ENCODE results near the gene LRRC63. TPM values are rescaled to one million over a fixed set of nuclear protein-coding genes. Genes with fewer than 3 reads are reported as not detected.

Gene LRRC63
- total and polyA plus RNA-seq, 2 donors (not counting 3 experiments of a cell fraction or from before 2014, with no cell fraction given), result 0.04 TPM; not detected in 1

GRCh38 chr13:46179491-46179908 is 32.2 kb upstream of the LRRC63 start:
- Histone ChIP-seq H3K9ac (replicated peaks; ENCODE audit: extremely low read depth, insufficient read depth, low read length) (no peak overlapping the region), H3K4me1 (ENCODE audit: control insufficient read depth, extremely low read depth, insufficient read depth, low read length) (no peaks in the 10 kb centered on the region), H4K20me1 (replicated peaks; ENCODE audit: control insufficient read depth, extremely low read depth, insufficient read depth, low read length) (no peaks in the 10 kb centered on the region), H3K27ac (ENCODE audit: insufficient read depth, low read depth, low read length) (no peak overlapping the region), H2AFZ (ENCODE audit: low read depth, low read length) (no peak overlapping the region), H3K9me1 (replicated peaks; ENCODE audit: control insufficient read depth, extremely low read depth, insufficient read depth, low read length) (no peaks in the 10 kb centered on the region), H3K27me3 (ENCODE audit: control insufficient read depth in 2 of 2, insufficient read depth in 2 of 2, low read length in 2 of 2) (peaks cover 2 to 19% of the 10 kb centered on the region in 2 experiments), H3K4me3 (replicated peaks in 1 of 3; ENCODE audit: insufficient read depth in 1 of 3, low read depth in 1 of 3, low read length in 3 of 3) (no peak overlapping the region), H3K36me3 (ENCODE audit: control insufficient read depth in 2 of 2, extremely low read depth in 1 of 2, insufficient read depth in 2 of 2, low read length in 2 of 2) (no peaks in the 10 kb centered on the region), H3K9me3 (replicated peaks; ENCODE audit: control insufficient read depth, insufficient read depth, low read length) (no peaks in the 10 kb centered on the region), H3K79me2 (ENCODE audit: control insufficient read depth, insufficient read depth, low read length) (no peaks in the 10 kb centered on the region), H3K4me2 (ENCODE audit: insufficient read depth, low read length) (no peak overlapping the region)
- DNase-seq (ENCODE audit: low read depth, low spot score), result no peak
- dilution Hi-C loops (cut with MboI; ENCODE audit: extremely low pct_ligation_motif_present, low sequenced_read_pairs), result no loop called here
- no TSS peak for BruUV-seq (replicated peaks)
- ChIA-PET POLR2A (no interaction called here), CTCF (interaction anchor here (1.0 kb wide), 1 partner anchor 14 kb away, joined by 4 read pairs; no protein-coding TSS in a partner anchor)
- intact Hi-C loops (cut with micrococcal nuclease), result no loop called here
- FAIRE-seq, result no peak
- no peak for TF ChIP-seq CTCF (IDR thresholded peaks at IDR 0.05; ENCODE audit: extremely low read depth in 1 of 2, insufficient read depth in 1 of 2, low read depth in 1 of 2, low read length in 2 of 2)
- no peak for TF ChIP-seq FOS (IDR thresholded peaks at IDR 0.05; ENCODE audit: borderline replicate concordance, insufficient read depth, low read length)
- TF ChIP-seq MYC (IDR thresholded peaks at IDR 0.05; ENCODE audit: low read depth, low read length), result no peak
- TF ChIP-seq POLR2A (IDR thresholded peaks at IDR 0.05; ENCODE audit: low read depth, low read length), result no peak
- TF ChIP-seq EZH2 (IDR thresholded peaks at IDR 0.05; ENCODE audit: borderline replicate concordance, low read depth, low read length, severe bottlenecking), result no peak
- TF ChIP-seq MAX (IDR thresholded peaks at IDR 0.05; ENCODE audit: insufficient read depth, insufficient read length), result no peak
- no peak for TF ChIP-seq POLR2AphosphoS5 (IDR thresholded peaks at IDR 0.05; ENCODE audit: insufficient read depth, low read depth, low read length)
- no peak for TF ChIP-seq GATA2 (IDR thresholded peaks at IDR 0.05; ENCODE audit: insufficient read depth, insufficient read length, low read depth, low read length)
- no peak for TF ChIP-seq JUN (IDR thresholded peaks at IDR 0.05; ENCODE audit: borderline replicate concordance, insufficient read depth, insufficient read length, low read depth)
